ENCODE results near the gene RNASE12.

DNA sequence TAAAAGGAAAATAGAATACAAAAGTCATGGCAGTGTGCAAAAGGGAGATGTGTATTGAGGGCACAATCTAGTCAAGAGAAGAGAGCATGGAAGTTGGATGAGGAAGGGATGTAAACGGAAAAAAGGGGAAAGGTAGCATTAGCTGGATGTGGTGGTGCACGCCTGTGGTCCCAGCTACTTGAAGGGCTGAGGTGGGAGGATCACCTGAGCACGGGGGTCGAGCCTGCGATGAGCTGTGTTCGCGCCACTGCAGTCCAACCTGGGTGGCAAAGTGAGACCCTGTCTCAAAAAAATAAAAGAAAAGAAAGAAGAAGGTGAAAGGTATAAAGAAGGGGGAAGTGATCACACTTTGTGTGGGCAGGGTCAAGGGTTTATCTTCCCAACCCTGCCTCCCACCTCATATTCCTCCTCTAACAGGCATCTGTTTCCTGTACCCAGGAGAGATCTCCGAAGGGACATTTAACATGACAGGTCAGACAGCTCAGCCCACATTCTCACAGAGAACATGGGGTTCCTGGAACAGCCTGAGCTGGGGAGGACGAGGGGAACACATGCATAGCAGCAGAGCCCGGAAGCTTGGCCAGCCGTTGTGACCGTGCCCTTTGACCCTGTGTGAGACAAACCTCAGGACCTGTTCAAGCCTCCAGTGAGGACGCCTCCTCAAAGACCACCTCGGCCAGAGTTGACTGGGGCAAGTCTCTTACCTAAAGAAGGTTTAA, 12.2 kb downstream of the RNASE12 start:
- TF ChIP-seq POLR2A (IDR thresholded peaks at IDR 0.05; ENCODE audit: low read depth, low read length) (no peak), POLR2AphosphoS5 (IDR thresholded peaks at IDR 0.05; ENCODE audit: low read depth, low read length) (no peak), TAF1 (IDR thresholded peaks at IDR 0.05; ENCODE audit: low read depth, low read length) (no peak), SPI1 (IDR thresholded peaks at IDR 0.05; ENCODE audit: low read depth, low read length) (no peak), POU2F2 (IDR thresholded peaks at IDR 0.05; ENCODE audit: low read depth, low read length) (no peak), PAX5 (IDR thresholded peaks at IDR 0.05; ENCODE audit: insufficient read depth, low read length, severe bottlenecking) (no peak)
